IMR-90 (cell line): ENCODE results near the gene KDSR. TPM values are rescaled to one million over a fixed set of nuclear protein-coding genes. Genes with fewer than 3 reads are reported as not detected.

ENCODE experiments used
- ATAC-seq: fragments of 200-7000 bp; cut with Tn5 transposase; 2 replicates; pipeline ENCODE4 v1.9.1; 2020; ENCODE audit warnings: low read depth, mild to moderate bottlenecking, moderate library complexity
- BruUV-seq: library from RNA; stranded (reverse); fragments of 400-500 nt; replicated peaks from 2 replicates; lab custom pipeline; 2021; lab: Mats Ljungman, UMichigan
- CTCF ChIA-PET: fragments of 300-600 bp; formaldehyde crosslinking; extraction: SDS; loops from one replicate; lab custom pipeline; 2021; ENCODE audit warnings: antibody characterized with exemption; lab: Yijun Ruan, JAX
- POLR2A ChIA-PET: fragments of 300-600 bp; sonication (Branson Sonifier 250); formaldehyde crosslinking; loops from one replicate; lab custom pipeline; 2022; ENCODE audit warnings: antibody characterized with exemption; ENCODE audit not compliant: unreplicated experiment; lab: Charles Lee
- DNase-seq: peaks from one replicate; pipeline ENCODE4 v3.0.0; 2013
- H2AFZ ChIP-seq: replicated peaks from 2 replicates; pipeline ENCODE3; 2013; ENCODE audit warnings: low read length, mild to moderate bottlenecking; ENCODE audit not compliant: poor library complexity
- H2AK5ac ChIP-seq: 2 replicates; pipeline ENCODE4 v1.6.1; 2013; ENCODE audit warnings: low read depth, low read length, inconsistent platforms
- H2AK9ac ChIP-seq: replicated peaks from 2 replicates; pipeline ENCODE3; 2013; ENCODE audit warnings: mild to moderate bottlenecking, low read depth, low read length, moderate library complexity; ENCODE audit not compliant: poor library complexity
- H2BK120ac ChIP-seq: 2 replicates; pipeline ENCODE4 v1.6.1; 2013; ENCODE audit warnings: low read depth, low read length, inconsistent platforms
- H2BK15ac ChIP-seq: 3 replicates; pipeline ENCODE4 v1.6.1; 2013; ENCODE audit warnings: low read depth, low read length, inconsistent platforms
- H2BK20ac ChIP-seq: 2 replicates; pipeline ENCODE4 v1.6.1; 2013; ENCODE audit warnings: low read depth, mild to moderate bottlenecking, inconsistent platforms, low read length, moderate library complexity
- H2BK5ac ChIP-seq: 2 replicates; pipeline ENCODE4 v1.6.1; 2013; ENCODE audit warnings: mild to moderate bottlenecking, low read depth, low read length, inconsistent platforms; ENCODE audit not compliant: poor library complexity, severe bottlenecking
- H3K14ac ChIP-seq: replicated peaks from 2 replicates; pipeline ENCODE4 v1.6.1; 2013; ENCODE audit warnings: low read depth, low read length, inconsistent platforms
- H3K18ac ChIP-seq: 2 replicates; pipeline ENCODE4 v1.6.1; 2013; ENCODE audit warnings: low read depth, low read length, control low read depth
- H3K23ac ChIP-seq: 2 replicates; pipeline ENCODE4 v1.6.1; 2013; ENCODE audit warnings: low read depth, low read length, inconsistent platforms
- H3K27ac ChIP-seq: 2 replicates; pipeline ENCODE4 v1.5.1; 2013; ENCODE audit warnings: mild to moderate bottlenecking, control low read depth, low read length; ENCODE audit not compliant: insufficient read depth
- H3K27me3 ChIP-seq: 2 replicates; pipeline ENCODE4 v1.6.1; 2013; ENCODE audit warnings: low read length; ENCODE audit not compliant: control insufficient read depth, insufficient read depth
- H3K36me3 ChIP-seq: 2 replicates; pipeline ENCODE4 v1.6.1; 2013; ENCODE audit warnings: low read length, mixed read lengths; ENCODE audit not compliant: control insufficient read depth, insufficient read depth
- H3K4ac ChIP-seq: 2 replicates; pipeline ENCODE4 v1.6.1; 2013; ENCODE audit warnings: low read depth, low read length, inconsistent platforms
- H3K4me1 ChIP-seq: 2 replicates; pipeline ENCODE4 v1.6.1; 2013; ENCODE audit warnings: low read length, mixed read lengths; ENCODE audit not compliant: control insufficient read depth, insufficient read depth
- H3K4me2 ChIP-seq: 2 replicates; pipeline ENCODE4 v1.6.1; 2013; ENCODE audit warnings: low read depth, mild to moderate bottlenecking, control low read depth, low read length, moderate library complexity
- H3K4me3 ChIP-seq: 2 replicates; pipeline ENCODE4 v1.5.1; 2013; ENCODE audit warnings: low read depth, mild to moderate bottlenecking, control low read depth, low read length, moderate library complexity; ENCODE audit not compliant: insufficient read depth
- H3K56ac ChIP-seq: 2 replicates; pipeline ENCODE4 v1.6.1; 2013; ENCODE audit warnings: low read length, inconsistent platforms; ENCODE audit not compliant: insufficient read depth; ENCODE audit errors: extremely low read depth
- H3K79me1 ChIP-seq, 2 experiments: 2 replicates each; pipeline ENCODE4 v1.6.1; 2013; ENCODE audit warnings: low read length in 2 of 2, inconsistent platforms in 1 of 2, low read depth in 1 of 2
- H3K9ac ChIP-seq: 2 replicates; pipeline ENCODE4 v1.6.1; 2013; ENCODE audit warnings: low read depth, low read length, control low read depth
- H3K9me1 ChIP-seq: 2 replicates; pipeline ENCODE4 v1.6.1; 2013; ENCODE audit warnings: low read length, inconsistent platforms; ENCODE audit not compliant: insufficient read depth
- H3K9me3 ChIP-seq: 2 replicates; pipeline ENCODE4 v1.6.1; 2013; ENCODE audit warnings: low read length; ENCODE audit not compliant: control insufficient read depth, insufficient read depth
- H4K20me1 ChIP-seq: 2 replicates; pipeline ENCODE4 v1.6.1; 2013; ENCODE audit warnings: low read length, inconsistent platforms; ENCODE audit not compliant: insufficient read depth
- H4K5ac ChIP-seq: 2 replicates; pipeline ENCODE4 v1.6.1; 2013; ENCODE audit warnings: mild to moderate bottlenecking, low read depth, low read length, control low read depth
- H4K8ac ChIP-seq, 2 experiments: 2 replicates each; pipeline ENCODE4 v1.6.1; 2013; ENCODE audit warnings: low read depth in 2 of 2, low read length in 2 of 2, control low read depth in 1 of 2, inconsistent platforms in 1 of 2
- H4K91ac ChIP-seq: 2 replicates; pipeline ENCODE4 v1.6.1; 2013; ENCODE audit warnings: low read depth, low read length, inconsistent platforms; ENCODE audit not compliant: insufficient read depth
- BHLHE40 ChIP-seq: fragments of 150-350 bp; IDR thresholded peaks from 2 replicates; pipeline ENCODE4 v1.6.1; 2016; ENCODE audit warnings: mild to moderate bottlenecking, low read depth, low read length
- CEBPB ChIP-seq: IDR thresholded peaks from 2 replicates; pipeline ENCODE4 v1.6.1; 2012; ENCODE audit warnings: low read depth, low read length, improper control_type of control experiment
- FOS ChIP-seq: fragments of 150-350 bp; IDR thresholded peaks from 2 replicates; pipeline ENCODE4 v1.6.1; 2016; ENCODE audit warnings: low read depth, low read length
- MAFK ChIP-seq: IDR thresholded peaks from 2 replicates; pipeline ENCODE4 v1.6.1; 2012; ENCODE audit warnings: low read depth, low read length, improper control_type of control experiment
- MAZ ChIP-seq: IDR thresholded peaks from 2 replicates; pipeline ENCODE4 v1.6.1; 2012; ENCODE audit warnings: low read depth, mild to moderate bottlenecking, low read length, improper control_type of control experiment, moderate library complexity, borderline replicate concordance
- MXI1 ChIP-seq: IDR thresholded peaks from 2 replicates; pipeline ENCODE4 v1.6.1; 2012; ENCODE audit warnings: low read depth, mild to moderate bottlenecking, low read length, moderate library complexity, borderline replicate concordance
- RAD21 ChIP-seq: IDR thresholded peaks from 2 replicates; pipeline ENCODE4 v1.6.1; 2012; ENCODE audit warnings: low read length, improper control_type of control experiment
- RCOR1 ChIP-seq: IDR thresholded peaks from 2 replicates; pipeline ENCODE4 v1.6.1; 2012; ENCODE audit warnings: mild to moderate bottlenecking, low read length, improper control_type of control experiment; ENCODE audit not compliant: insufficient replicate concordance
- SMC3 ChIP-seq: fragments of 150-350 bp; IDR thresholded peaks from 2 replicates; pipeline ENCODE4 v1.6.1; 2016; ENCODE audit warnings: low read depth, mild to moderate bottlenecking, antibody characterized with exemption, low read length, moderate library complexity
- USF2 ChIP-seq: fragments of 150-350 bp; IDR thresholded peaks from 2 replicates; pipeline ENCODE4 v1.6.1; 2017; ENCODE audit warnings: mild to moderate bottlenecking, antibody characterized with exemption, low read length, low read depth
- WGBS, 2 experiments: methylation state at CpG; one replicate each; pipeline versions ENCODE4 v1.1.5 to v1.1.7; 2013; ENCODE audit warnings: missing lambda C conversion rate in 2 of 2; ENCODE audit not compliant: insufficient read length in 1 of 2; ENCODE audit errors: extremely low coverage in 2 of 2; 5-methylcytosine and 5-hydroxymethylcytosine counted together
- dilution Hi-C: fragments of 300-500 bp; cut with HindIII; formaldehyde crosslinking; loops from one replicate; pipeline ENCODE4 v1.14.3; 2018; ENCODE audit warnings: low sequenced_read_pairs; ENCODE audit not compliant: unreplicated experiment
- in situ Hi-C: fragments of 300-500 bp; cut with MboI; formaldehyde crosslinking; loops from 3 replicates; pipeline ENCODE4 v1.14.3; 2019; ENCODE audit warnings: low sequenced_read_pairs, inconsistent platforms, mixed read lengths
- intact Hi-C: fragments of 100-400 bp; cut with micrococcal nuclease; formaldehyde crosslinking; loops from 2 replicates; pipeline ENCODE4 v1.10.0; 2022
- polyA plus RNA-seq, 3 experiments: library from polyadenylated mRNA; depleted of rRNA; stranded (reverse); fragments of >200 nt; gene quantifications; 2 replicates each; pipeline ENCODE4 v1.2.3, GENCODE V29; 2012; ENCODE audit warnings: low replicate concordance in 1 of 3
- total RNA-seq: library from RNA; depleted of rRNA; stranded (reverse); fragments of >200 nt; gene quantifications from 2 replicates; pipeline ENCODE4 v1.2.3, GENCODE V29; 2012
- TF ChIP-seq, protein P1 (sequence below): fragments of 150-350 bp; IDR thresholded peaks from 2 replicates; pipeline ENCODE4 v1.6.1; 2016; ENCODE audit warnings: low read depth, mild to moderate bottlenecking, low read length, moderate library complexity, borderline replicate concordance

The KDSR gene
- total and polyA plus RNA-seq, 2 of the 4 experiments (the other 2 are of a cell fraction), result 21.5 to 21.9 TPM

- no peak for TF ChIP-seq BHLHE40
- TF ChIP-seq MAZ, result no peak
- no peak for TF ChIP-seq MAFK
- TF ChIP-seq SMC3, result no peak
These were observed 73.9 kb downstream of the KDSR start (continued) for GRCh38 chr18:63292831-63293683.

GRCh38 chr18:63291278-63291677 is 75.7 kb downstream of the KDSR start:
- no peak for ATAC-seq
- DNase-seq, result no peak
- no peak overlapping the region for H2BK20ac ChIP-seq
- CTCF ChIA-PET, result no interaction called here
- no peak overlapping the region for H2AK9ac ChIP-seq
- H4K91ac ChIP-seq, result no peak overlapping the region
- H3K4me1 ChIP-seq, result no peaks in the 10 kb centered on the region
- no peak overlapping the region for H2BK5ac ChIP-seq
- no peak overlapping the region for H2AFZ ChIP-seq
- H3K4me2 ChIP-seq, result no peak overlapping the region
- dilution Hi-C loops, result no loop called here
- no peaks in the 10 kb centered on the region for H3K9me1 ChIP-seq
- no peaks in the 10 kb centered on the region for H3K79me1 ChIP-seq
- intact Hi-C loops, result loop anchor here (1.0 kb wide), 1 partner anchor 25 kb away; no protein-coding TSS in a partner anchor
- H3K9ac ChIP-seq, result no peak overlapping the region
- no peak overlapping the region for H3K18ac ChIP-seq
- peaks cover 3% of the 10 kb centered on the region; the same call in 1 of the 2 replicates for H3K27me3 ChIP-seq
- H4K20me1 ChIP-seq, result no peaks in the 10 kb centered on the region
- H3K4ac ChIP-seq, result no peak overlapping the region
- no peak overlapping the region for H2BK120ac ChIP-seq
- H3K56ac ChIP-seq, result no peak overlapping the region
- H3K36me3 ChIP-seq, result no peaks in the 10 kb centered on the region
- H3K14ac ChIP-seq, result no peak overlapping the region
- no peak overlapping the region for H3K4me3 ChIP-seq
- WGBS, 2 experiments, result 90% methylated on average over 2 of the region's 5 CpGs; no CpG with 5 or more reads in 1 of the 2 experiments
- H3K27ac ChIP-seq, result no peak overlapping the region
- POLR2A ChIA-PET, result no interaction called here
- BruUV-seq, result no TSS peak
- no peak overlapping the region for H2BK15ac ChIP-seq
- no peaks in the 10 kb centered on the region for H3K9me3 ChIP-seq
- H4K8ac ChIP-seq, result no peak overlapping the region
- in situ Hi-C loops, result no loop called here
- no peak overlapping the region for H3K23ac ChIP-seq
- H2AK5ac ChIP-seq, result no peak overlapping the region
- H4K5ac ChIP-seq, result no peak overlapping the region
- no peak for TF ChIP-seq SMC3
- no peak for TF ChIP-seq FOS
- no peak for TF ChIP-seq USF2
- no peak for TF ChIP-seq RAD21
- no peak for TF ChIP-seq RCOR1
- TF ChIP-seq MXI1, result no peak
- no peak for TF ChIP-seq MAZ
- no peak for TF ChIP-seq CEBPB
- TF ChIP-seq, protein P1, sequence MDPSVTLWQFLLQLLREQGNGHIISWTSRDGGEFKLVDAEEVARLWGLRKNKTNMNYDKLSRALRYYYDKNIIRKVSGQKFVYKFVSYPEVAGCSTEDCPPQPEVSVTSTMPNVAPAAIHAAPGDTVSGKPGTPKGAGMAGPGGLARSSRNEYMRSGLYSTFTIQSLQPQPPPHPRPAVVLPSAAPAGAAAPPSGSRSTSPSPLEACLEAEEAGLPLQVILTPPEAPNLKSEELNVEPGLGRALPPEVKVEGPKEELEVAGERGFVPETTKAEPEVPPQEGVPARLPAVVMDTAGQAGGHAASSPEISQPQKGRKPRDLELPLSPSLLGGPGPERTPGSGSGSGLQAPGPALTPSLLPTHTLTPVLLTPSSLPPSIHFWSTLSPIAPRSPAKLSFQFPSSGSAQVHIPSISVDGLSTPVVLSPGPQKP, result no peak
